Stimulated activated CD4-positive, alpha-beta T cell treated with anti-CD3 and anti-CD28 coated beads, Interleukin-4, amount 100 ng/mL, for 24 hours (primary cell): ENCODE measurements around the gene GALK1.

Source experiments
- DNase-seq: peaks from one replicate; pipeline ENCODE4 v3.0.0-alpha.2; 2020

GALK1 gene

GRCh38 chr17:75748706-75749105, 16.3 kb downstream of the GALK1 start:
- no peak for DNase-seq

- DNase-seq, result no peak
Observed at GRCh38 chr17:75743625-75744206, 21.3 kb downstream of the GALK1 start.

GRCh38 chr17:75742337-75742736, 22.7 kb downstream of the GALK1 start:
- DNase-seq, result no peak

DNA sequence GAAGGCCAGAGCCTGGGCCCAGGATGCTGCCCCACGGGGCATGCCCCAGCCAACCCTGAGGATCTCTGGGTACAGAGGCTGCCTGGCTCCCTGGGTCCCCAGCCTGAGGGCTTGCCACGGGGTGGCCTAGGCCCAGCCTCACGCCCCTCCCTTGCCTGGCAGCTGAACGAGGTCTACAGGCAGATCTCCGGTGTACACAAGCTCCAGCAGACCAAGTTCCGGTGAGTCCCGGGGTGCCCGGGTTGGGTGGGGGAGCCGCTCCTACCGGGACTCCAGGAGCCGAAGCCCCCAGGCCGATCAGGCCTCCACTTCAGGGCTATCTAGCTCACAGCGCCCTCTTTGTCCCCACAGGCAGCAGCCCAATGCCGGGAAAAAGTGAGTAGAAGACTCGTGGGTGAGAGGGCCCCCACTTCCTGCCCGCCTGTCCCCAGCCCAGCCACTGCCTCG, 24.3 kb downstream of the GALK1 start:
- DNase-seq, result no peak

- no peak for DNase-seq
Observed at GRCh38 chr17:75740215-75740614, 24.8 kb downstream of the GALK1 start.

DNA sequence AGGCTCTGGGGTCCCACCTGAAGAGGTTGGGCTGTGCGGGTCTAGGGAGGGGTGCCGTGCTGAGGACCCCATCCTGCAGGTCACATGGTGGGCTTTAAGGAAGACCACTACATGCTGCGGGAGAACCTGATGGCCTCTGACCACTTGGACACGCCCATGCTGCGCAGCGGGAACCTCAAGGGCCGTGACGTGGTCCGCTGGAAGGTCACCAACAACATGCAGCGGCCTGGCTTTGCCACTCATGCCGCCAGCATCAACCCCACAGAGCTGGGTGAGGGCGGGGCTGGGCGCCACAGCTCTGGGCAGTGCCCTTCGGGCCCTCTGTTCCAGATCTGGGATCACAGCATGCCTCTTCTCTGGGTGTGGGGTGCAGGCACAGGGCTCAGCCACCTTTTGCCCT, 25.2 kb downstream of the GALK1 start:
- no peak for DNase-seq

DNA sequence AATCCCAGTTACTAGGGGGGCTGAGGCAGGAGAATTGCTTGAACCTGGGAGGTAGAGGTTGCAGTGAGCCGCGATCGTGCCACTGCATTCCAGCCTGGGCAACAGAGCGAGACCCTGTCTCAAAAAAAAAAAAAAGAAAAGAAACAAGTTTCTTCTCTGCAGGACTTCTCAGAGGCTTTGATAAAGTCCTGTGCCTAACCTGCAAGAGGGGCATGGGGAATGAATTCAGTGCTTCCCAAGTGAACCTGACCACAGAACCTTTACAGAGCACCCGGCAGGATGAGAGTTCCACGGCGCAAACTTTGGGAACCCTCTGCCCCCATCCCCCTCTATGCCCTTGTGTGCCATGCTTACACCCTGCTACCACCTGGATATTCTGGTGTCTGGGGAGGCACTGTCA, 25.8 kb downstream of the GALK1 start:
- no peak for DNase-seq

DNA sequence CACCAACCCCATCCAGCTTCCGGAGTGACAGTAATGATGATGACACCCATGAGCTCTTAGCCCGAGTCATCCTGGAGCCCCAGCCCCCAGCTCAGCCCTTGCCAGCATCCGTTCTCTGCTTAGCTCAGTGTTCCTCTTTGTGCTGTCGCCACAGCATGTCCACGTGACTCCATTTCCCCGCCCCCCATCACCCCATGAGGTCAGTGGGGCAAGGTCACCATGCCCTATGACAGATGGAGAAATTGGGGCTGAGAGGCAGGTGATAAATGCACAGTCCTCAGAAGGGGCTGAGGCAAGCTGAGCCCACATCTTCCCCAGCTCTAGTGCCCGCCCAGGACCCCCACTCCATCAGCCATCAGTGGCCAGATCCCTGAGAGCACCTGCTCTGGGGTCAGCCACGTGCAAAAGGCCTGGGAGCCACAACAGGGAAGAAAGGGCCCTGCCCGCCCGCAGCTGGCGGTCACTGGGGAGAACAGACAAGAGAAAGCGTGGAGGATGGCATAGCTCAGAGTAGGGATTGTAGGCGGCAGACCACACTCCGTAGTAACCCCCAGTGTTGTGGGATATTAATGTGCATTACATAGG, 26.7 kb downstream of the GALK1 start:
- DNase-seq, result no peak

DNA sequence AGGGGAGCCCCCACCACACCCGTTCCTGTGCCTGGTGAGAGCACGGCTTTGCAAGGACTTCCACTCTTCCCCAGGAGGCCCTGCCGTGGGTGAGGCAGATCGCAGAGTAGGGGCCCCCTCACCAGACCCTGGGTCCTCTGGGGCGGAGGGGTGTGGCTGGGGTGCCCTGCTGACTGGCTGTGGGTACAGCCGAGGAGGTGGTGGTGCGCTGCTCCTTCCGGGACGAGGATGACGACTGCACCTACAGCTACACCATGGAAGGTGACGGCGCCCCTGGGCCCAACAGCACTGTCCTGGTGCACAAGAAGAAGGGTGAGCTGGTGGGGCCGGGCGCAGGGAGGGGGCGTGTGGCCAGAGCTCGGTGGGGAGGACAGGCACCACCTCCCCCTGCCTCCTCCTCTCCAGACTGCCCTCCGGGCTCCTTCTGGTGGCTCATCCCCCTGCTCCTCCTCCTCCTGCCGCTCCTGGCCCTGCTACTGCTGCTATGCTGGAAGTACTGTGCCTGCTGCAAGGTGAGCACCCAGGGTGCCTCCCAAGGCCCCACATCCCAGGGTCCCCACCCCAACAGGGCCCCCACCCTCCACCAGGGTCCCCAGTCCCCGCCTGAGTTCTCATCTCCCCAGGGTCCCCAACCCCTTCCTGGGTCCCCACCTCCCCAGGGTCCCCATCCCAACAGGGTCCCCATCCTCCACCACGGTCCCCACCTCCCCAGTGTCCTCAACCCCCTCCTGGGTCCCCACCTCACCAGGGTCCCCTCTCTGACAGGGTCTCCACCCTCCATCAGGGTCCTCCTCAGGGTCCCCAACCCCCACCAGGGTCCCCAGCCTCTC, 27.6 kb downstream of the GALK1 start:
- no peak for DNase-seq

DNA sequence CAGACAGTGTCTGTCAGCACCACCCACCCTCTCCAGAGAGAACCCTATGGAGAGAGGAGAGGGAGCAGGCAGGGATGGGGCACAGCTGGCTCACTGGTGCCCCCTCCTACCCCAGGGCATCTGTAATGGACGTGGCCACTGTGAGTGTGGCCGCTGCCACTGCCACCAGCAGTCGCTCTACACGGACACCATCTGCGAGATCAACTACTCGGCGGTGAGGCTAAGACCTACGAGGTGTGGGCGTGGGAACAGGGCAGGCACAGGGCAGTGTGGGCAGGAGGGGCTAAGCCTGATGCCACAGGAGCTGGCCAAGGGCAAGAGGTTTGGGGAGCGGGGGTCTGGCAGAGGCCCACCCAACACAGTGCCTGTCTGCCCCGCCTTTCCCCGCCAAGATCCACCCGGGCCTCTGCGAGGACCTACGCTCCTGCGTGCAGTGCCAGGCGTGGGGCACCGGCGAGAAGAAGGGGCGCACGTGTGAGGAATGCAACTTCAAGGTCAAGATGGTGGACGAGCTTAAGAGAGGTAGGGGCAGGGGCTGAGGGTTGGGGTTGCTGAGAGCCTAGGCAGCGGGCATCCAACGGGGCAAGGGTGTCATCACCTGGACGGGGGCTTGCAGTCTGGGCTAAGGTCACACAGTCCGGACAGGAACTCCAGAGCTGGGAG, 28.7 kb downstream of the GALK1 start:
- DNase-seq, result no peak

DNA sequence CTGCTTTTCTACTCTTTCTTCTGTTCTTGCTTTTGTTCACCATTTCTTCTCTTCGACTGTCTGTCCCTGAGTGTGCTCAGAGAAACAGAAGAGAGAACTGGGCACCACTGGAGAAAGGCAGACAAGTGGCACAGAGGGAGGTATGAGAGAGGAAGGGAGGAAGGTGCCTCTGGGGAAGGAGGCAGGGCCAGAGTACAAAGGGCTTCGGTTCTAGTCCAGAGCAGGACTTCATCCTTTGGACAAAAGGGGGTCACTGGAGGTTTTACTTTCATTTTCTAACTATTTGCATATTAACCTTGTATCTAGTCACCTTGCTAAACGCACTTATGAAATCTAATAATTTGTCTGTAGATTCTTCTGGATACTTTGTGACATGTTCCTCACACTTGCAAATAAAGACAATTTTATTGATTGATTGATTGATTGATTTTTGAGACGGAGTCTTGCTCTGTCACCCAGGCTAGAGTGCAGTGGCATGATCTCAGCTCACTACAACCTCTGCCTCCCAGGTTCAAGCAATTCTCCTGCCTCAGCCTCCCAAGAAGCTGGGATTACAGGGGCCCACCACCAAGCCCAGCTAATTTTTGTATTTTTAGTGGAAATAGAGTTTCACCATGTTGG, 30.2 kb downstream of the GALK1 start:
- no peak for DNase-seq

GRCh38 chr17:75733471-75733870, 31.5 kb downstream of the GALK1 start:
- DNase-seq, result no peak

DNA sequence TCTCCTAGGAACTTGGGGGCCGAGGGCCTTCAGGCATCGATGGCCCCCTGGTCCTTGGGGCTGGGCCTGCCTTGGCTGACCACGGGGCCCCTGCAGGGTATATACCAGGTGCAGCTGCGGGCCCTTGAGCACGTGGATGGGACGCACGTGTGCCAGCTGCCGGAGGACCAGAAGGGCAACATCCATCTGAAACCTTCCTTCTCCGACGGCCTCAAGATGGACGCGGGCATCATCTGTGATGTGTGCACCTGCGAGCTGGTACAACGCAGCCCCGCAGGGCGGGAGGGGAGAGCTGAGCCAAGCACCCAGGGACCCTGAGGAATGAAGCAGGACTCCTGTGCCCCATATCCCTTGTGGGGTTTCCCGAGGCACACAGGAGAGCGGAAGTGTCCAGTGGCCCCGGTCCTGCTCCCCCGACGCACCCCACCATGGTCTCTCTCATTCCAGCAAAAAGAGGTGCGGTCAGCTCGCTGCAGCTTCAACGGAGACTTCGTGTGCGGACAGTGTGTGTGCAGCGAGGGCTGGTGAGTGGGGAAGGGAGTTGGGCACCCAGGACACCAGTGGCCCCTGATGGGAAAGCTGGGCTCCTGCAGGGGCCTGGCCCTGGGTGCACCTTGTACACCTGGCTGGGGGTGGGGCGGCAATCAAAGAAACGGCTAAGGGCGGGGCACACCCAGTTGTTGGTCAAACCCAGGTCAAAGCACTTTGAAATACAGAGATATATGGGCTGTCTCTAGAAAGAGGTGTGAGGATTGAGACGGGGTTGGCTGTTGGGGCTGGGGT, 33.1 kb downstream of the GALK1 start:
- DNase-seq, result no peak

GRCh38 chr17:75731086-75731715, 33.8 kb downstream of the GALK1 start:
- no peak for DNase-seq

- DNase-seq, result no peak
Observed at GRCh38 chr17:75730065-75730464, 34.9 kb downstream of the GALK1 start.

DNA sequence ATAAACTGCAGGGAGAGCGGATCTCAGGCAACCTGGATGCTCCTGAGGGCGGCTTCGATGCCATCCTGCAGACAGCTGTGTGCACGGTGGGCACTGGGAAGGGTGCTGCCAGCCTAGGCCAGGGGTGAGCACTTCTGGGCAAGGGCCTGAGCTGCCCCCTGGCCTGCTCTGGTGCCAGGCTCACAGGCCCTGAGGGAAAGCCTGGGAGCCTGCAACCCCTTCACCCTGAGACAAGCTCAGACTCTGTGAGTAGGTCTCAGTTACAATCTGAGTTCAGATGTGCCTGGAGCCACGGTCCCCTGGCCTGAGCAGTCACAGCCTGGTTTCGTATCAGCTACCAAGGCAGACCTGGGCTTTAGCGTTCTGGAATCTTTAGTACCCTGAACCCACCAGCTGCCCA, 35.6 kb downstream of the GALK1 start:
- no peak for DNase-seq

- no peak for DNase-seq
Observed at GRCh38 chr17:75727391-75727790, 37.6 kb downstream of the GALK1 start.

DNA sequence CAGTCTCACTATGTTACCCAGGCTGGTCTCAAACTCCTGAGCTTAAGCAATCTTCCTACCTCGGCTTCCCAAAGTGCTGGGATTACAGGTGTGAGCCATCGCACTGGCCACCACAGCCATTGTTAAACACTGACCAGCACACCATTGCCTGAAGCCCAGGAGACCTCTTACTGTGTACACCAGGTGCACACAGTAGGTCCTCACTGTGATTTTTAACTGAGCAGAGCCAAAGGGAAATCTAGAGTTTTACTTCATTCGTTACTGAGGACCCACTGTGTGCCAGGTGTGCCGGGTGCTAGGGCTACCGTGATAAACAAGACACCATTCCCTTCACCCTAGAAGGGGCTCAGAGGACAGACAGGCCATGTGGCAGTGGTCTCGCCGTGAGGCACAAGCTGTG, 39.5 kb downstream of the GALK1 start:
- DNase-seq, result no peak

DNA sequence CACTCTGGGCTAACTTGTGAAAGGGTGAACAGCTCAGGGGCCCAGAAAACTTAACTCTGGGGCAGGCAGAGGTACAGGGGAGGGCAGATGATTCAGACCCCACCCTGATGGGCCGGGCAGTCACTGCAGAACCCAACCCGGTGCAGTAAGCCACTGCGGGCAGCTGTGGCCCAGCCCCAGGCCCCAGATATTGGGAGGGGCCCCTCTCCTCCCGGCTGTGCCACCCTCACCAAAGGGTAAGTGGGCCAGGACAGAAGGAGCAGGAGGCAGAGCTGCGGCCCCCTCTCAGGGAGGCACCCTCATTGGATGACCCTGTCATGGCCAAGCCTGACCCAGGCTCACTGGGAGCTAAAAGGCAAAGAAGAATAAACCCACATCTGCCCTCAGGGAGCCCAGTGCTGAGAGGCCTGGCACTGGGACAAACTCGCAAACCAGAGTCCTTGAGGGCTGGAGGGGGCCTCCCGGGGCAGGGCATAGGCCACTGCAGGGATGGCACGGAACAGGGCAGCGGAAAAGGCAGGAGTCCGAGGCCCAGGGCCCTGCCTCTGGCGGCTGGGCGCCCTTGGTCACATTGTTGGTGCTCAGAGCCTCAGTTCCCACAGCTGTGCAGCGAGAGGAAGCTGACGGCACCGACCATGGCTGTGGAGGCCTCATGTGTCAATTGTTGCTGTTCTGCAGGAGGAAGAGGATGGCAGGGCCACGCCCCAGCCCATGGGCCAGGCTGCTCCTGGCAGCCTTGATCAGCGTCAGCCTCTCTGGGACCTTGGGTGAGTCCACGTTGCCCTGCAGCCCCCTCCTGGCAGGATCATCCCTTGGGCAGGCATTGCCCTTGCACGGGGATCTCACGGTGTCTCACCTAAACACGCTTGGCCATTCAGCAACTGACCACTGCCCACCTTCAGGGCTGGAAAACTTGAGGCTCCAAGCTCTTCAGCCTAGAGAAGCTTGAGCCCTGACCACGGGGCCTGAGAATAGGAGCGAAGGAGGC, 40.7 kb downstream of the GALK1 start:
- DNase-seq, result no peak

DNA sequence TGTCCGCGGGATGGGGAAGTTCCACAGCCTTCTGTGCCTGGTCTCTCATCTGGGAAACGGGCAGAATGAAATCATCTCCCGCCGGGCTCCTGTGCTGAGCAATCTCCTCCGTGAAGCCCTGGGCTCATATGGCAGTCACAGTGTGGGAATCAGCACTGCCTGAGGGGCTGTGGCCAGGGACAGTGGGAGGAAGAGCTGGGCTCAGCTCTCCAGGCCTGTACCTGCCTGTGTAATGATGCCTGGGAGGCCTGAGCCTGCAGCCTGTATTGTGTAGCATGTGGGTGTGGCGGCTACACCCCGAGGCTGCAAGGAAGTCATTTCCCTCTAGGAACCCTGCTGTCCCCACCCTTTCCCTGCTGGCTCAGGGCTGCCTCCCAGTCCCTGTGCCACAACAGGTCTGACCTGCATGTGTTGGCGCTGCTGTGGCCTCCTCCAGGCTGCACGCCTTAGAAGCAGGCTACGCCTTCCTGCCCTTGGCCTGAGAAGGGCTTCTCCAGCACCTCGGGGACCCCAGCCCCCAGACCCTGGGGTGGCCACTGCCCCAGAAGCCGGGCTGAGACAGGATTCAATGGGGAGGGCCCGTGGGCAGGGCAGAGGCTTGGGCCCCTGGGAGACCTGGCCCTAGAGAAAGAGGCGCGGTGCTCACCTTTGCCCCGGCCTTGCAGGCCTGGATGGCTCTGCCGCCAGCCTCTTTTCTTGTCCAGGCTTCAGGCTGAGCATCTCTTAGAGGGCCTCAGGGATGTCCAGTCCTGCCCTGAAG, 41.6 kb downstream of the GALK1 start:
- DNase-seq, result no peak
